ENCODE results near the gene STRN3. TPM values are rescaled to one million over a fixed set of nuclear protein-coding genes. Genes with fewer than 3 reads are reported as not detected.

The STRN3 gene
- total and polyA plus RNA-seq, 2 of the 4 experiments (the other 2 are of a cell fraction), result 10.8 to 78.7 TPM

- POLR2A ChIA-PET (ENCODE audit: unreplicated experiment), result no interaction called here
- H2BK120ac ChIP-seq (ENCODE audit: low read depth, low read length), result peak overlapping the region; percentile 55; the same call in 1 of the 2 replicates
- intact Hi-C loops (cut with micrococcal nuclease) (loop anchor here (1.0 kb wide), 1 partner anchor 58 kb away; no protein-coding TSS in a partner anchor), dilution Hi-C loops (cut with HindIII; ENCODE audit: low sequenced_read_pairs, unreplicated experiment) (no loop called here), in situ Hi-C loops (cut with MboI; ENCODE audit: low sequenced_read_pairs) (no loop called here)
- peak overlapping the region; percentile 94; the same call in 1 of the 2 replicates for H4K91ac ChIP-seq (ENCODE audit: insufficient read depth, low read depth, low read length)
- no peaks in the 10 kb centered on the region for H3K9me1 ChIP-seq (ENCODE audit: insufficient read depth, low read length)
- H4K8ac ChIP-seq (ENCODE audit: low read depth in 2 of 2, low read length in 2 of 2), result peak overlapping the region; percentile 80 to 100; a peak in 3 of 4 replicates
- peak overlapping the region; percentile 93 for H2AFZ ChIP-seq (replicated peaks; ENCODE audit: low read length, poor library complexity)
- no peaks in the 10 kb centered on the region for H3K9me3 ChIP-seq (ENCODE audit: control insufficient read depth, insufficient read depth, low read length)
- peak overlapping the region; percentile 99 for H3K9ac ChIP-seq (ENCODE audit: low read depth, low read length)
- TSS peak; percentile 14 for BruUV-seq (replicated peaks)
- H2BK15ac ChIP-seq (ENCODE audit: low read depth, low read length), result peak overlapping the region; percentile 19; the same call in 1 of the 3 replicates
- WGBS, 2 experiments (ENCODE audit: extremely low coverage in 2 of 2, insufficient read length in 1 of 2), result 5% methylated on average over 3 of the region's 11 CpGs; no CpG with 5 or more reads in 1 of the 2 experiments
- H3K23ac ChIP-seq (ENCODE audit: low read depth, low read length), result peak overlapping the region; percentile 92
- ATAC-seq (ENCODE audit: low read depth), result no peak
- H3K79me1 ChIP-seq (ENCODE audit: low read depth in 1 of 2, low read length in 2 of 2), result peaks cover 12 to 42% of the 10 kb centered on the region in 2 experiments
- peaks cover 42% of the 10 kb centered on the region for H4K20me1 ChIP-seq (ENCODE audit: insufficient read depth, low read length)
- H3K56ac ChIP-seq (ENCODE audit: extremely low read depth, insufficient read depth, low read length), result peak overlapping the region; percentile 80; the same call in 1 of the 2 replicates
- peak overlapping the region; percentile 75 for H3K18ac ChIP-seq (ENCODE audit: low read depth, low read length)
- DNase-seq, result peak; percentile 41
- peak overlapping the region; percentile 95 for H2AK9ac ChIP-seq (replicated peaks; ENCODE audit: low read depth, low read length, poor library complexity)
- no peaks in the 10 kb centered on the region for H3K27me3 ChIP-seq (ENCODE audit: control insufficient read depth, insufficient read depth, low read length)
- peak overlapping the region; percentile 99 for H3K27ac ChIP-seq (ENCODE audit: insufficient read depth, low read length)
- peak overlapping the region; percentile 91 for H3K14ac ChIP-seq (replicated peaks; ENCODE audit: low read depth, low read length)
- H3K4me2 ChIP-seq (ENCODE audit: low read depth, low read length), result peak overlapping the region; percentile 100
- no peaks in the 10 kb centered on the region for H3K4me1 ChIP-seq (ENCODE audit: control insufficient read depth, insufficient read depth, low read length)
- peak overlapping the region; percentile 86 for H3K4ac ChIP-seq (ENCODE audit: low read depth, low read length)
- peak overlapping the region; percentile 74 for H2BK5ac ChIP-seq (ENCODE audit: low read depth, low read length, poor library complexity, severe bottlenecking)
- 0 out of 2 replicates have a peak, but pooled peaks cover 3% of the 10 kb centered on the region for H3K36me3 ChIP-seq (ENCODE audit: control insufficient read depth, insufficient read depth, low read length)
- CTCF ChIA-PET, result no interaction called here
- H2AK5ac ChIP-seq (ENCODE audit: low read depth, low read length), result peak overlapping the region; percentile 81
- no peak overlapping the region for H2BK20ac ChIP-seq (ENCODE audit: low read depth, low read length)
- peak overlapping the region; percentile 97 for H3K4me3 ChIP-seq (ENCODE audit: insufficient read depth, low read depth, low read length)
- TF ChIP-seq MAZ (IDR thresholded peaks at IDR 0.05; ENCODE audit: borderline replicate concordance, low read depth, low read length) (no peak), NFE2L2 (IDR thresholded peaks at IDR 0.05; ENCODE audit: low read depth, low read length) (no peak), USF2 (IDR thresholded peaks at IDR 0.05; ENCODE audit: low read depth, low read length) (no peak), POLR2A (IDR thresholded peaks at IDR 0.05; ENCODE audit: low read depth, low read length) (no peak), BHLHE40 (IDR thresholded peaks at IDR 0.05; ENCODE audit: low read depth, low read length) (no peak), RAD21 (IDR thresholded peaks at IDR 0.05; ENCODE audit: low read length) (no peak), SMC3 (IDR thresholded peaks at IDR 0.05; ENCODE audit: low read depth, low read length) (no peak), CEBPB (IDR thresholded peaks at IDR 0.05; ENCODE audit: low read depth, low read length) (no peak), CTCF (conservative IDR thresholded peaks at IDR 0.05; ENCODE audit: low read depth, low read length) (no peak), CHD1 (IDR thresholded peaks at IDR 0.05; ENCODE audit: low read depth, low read length) (no peak), FOS (IDR thresholded peaks at IDR 0.05; ENCODE audit: low read depth, low read length) (no peak), RFX5 (IDR thresholded peaks at IDR 0.05; ENCODE audit: low read depth, low read length) (no peak), ELK1 (IDR thresholded peaks at IDR 0.05; ENCODE audit: borderline replicate concordance, low read depth, low read length) (no peak), MAFK (IDR thresholded peaks at IDR 0.05; ENCODE audit: low read depth, low read length) (no peak)
- peak overlapping the region; percentile 81 for H4K5ac ChIP-seq (ENCODE audit: low read depth, low read length)
Measured at GRCh38 chr14:31024577-31025366, 1.4 kb downstream of the STRN3 start.

All from IMR-90 (cell line).